Endothelial cell of umbilical vein (primary cell): ENCODE measurements around the gene CHST3. TPM values are rescaled to one million over a fixed set of nuclear protein-coding genes. Genes with fewer than 3 reads are reported as not detected.

Experiments used
- BruUV-seq: library from RNA; stranded (reverse); fragments of 400-500 nt; replicated peaks from 2 replicates; lab custom pipeline; 2021; lab: Mats Ljungman, UMichigan
- CTCF ChIA-PET: fragments of 300-600, 350-600 bp; sonication (Branson Sonifier 250); formaldehyde crosslinking; loops from one replicate; lab custom pipeline; 2021; ENCODE audit warnings: antibody characterized with exemption, inconsistent platforms; lab: Charles Lee
- POLR2A ChIA-PET: fragments of 300-600, 350-600 bp; sonication (Branson Sonifier 250); formaldehyde crosslinking; loops from one replicate; lab custom pipeline; 2021; ENCODE audit warnings: antibody characterized with exemption, inconsistent platforms; lab: Charles Lee
- DNase-seq: peaks from one replicate; pipeline ENCODE4 v3.0.0-alpha.2; 2011; ENCODE audit warnings: low read depth, low spot score
- FAIRE-seq: peaks from 2 replicates; lab custom pipeline; 2011; peaks lifted over from hg19 to GRCh38; lab: Jason Lieb, UNC
- H2AFZ ChIP-seq: 2 replicates; pipeline ENCODE4 v1.6.0; 2012; ENCODE audit warnings: low read depth, low read length, control low read depth, inconsistent platforms
- H3K27ac ChIP-seq: 2 replicates; pipeline ENCODE4 v1.5.1; 2011; ENCODE audit warnings: low read depth, mild to moderate bottlenecking, control low read depth, low read length, moderate library complexity; ENCODE audit not compliant: insufficient read depth
- H3K27me3 ChIP-seq, 2 experiments: 2 replicates each; pipeline versions ENCODE4 v1.6.0 to v1.6.1; 2011; ENCODE audit warnings: low read length in 2 of 2, mixed read lengths in 1 of 2; ENCODE audit not compliant: control insufficient read depth in 2 of 2, insufficient read depth in 2 of 2
- H3K36me3 ChIP-seq, 2 experiments: 2 replicates in 1 of 2; 3 replicates in 1 of 2; pipeline ENCODE4 v1.5.1; 2011; ENCODE audit warnings: low read length in 2 of 2, mild to moderate bottlenecking in 1 of 2, moderate library complexity in 1 of 2; ENCODE audit not compliant: control insufficient read depth in 2 of 2, insufficient read depth in 2 of 2; ENCODE audit errors: extremely low read depth in 1 of 2
- H3K4me1 ChIP-seq: 3 replicates; pipeline ENCODE4 v1.5.1; 2011; ENCODE audit warnings: mild to moderate bottlenecking, low read length; ENCODE audit not compliant: control insufficient read depth, insufficient read depth; ENCODE audit errors: extremely low read depth
- H3K4me2 ChIP-seq: 2 replicates; pipeline ENCODE4 v1.6.1; 2011; ENCODE audit warnings: low read length, control low read depth, mixed read lengths; ENCODE audit not compliant: insufficient read depth
- H3K4me3 ChIP-seq, 3 experiments: fragments of 200-600 bp in 1 of 3; sonication (generic), shearing (Covaris generic) in 1 of 3; replicated peaks in 1 of 3; 2 replicates each; pipeline ENCODE4 v1.5.1; 2011 to 2016; ENCODE audit warnings: control low read depth in 3 of 3, low read length in 3 of 3, mild to moderate bottlenecking in 2 of 3, inconsistent platforms in 1 of 3, low read depth in 1 of 3, moderate library complexity in 1 of 3; ENCODE audit not compliant: insufficient read depth in 1 of 3
- H3K79me2 ChIP-seq: 2 replicates; pipeline ENCODE4 v1.6.0; 2012; ENCODE audit warnings: low read length, inconsistent platforms; ENCODE audit not compliant: control insufficient read depth, insufficient read depth
- H3K9ac ChIP-seq: replicated peaks from 2 replicates; pipeline ENCODE3; 2011; ENCODE audit warnings: low read length, control low read depth; ENCODE audit not compliant: insufficient read depth; ENCODE audit errors: extremely low read depth
- H3K9me1 ChIP-seq: replicated peaks from 3 replicates; pipeline ENCODE4 v1.6.0; 2011; ENCODE audit warnings: mild to moderate bottlenecking, low read length; ENCODE audit not compliant: control insufficient read depth, insufficient read depth; ENCODE audit errors: extremely low read depth
- H3K9me3 ChIP-seq: replicated peaks from 2 replicates; pipeline ENCODE4 v1.5.1; 2012; ENCODE audit warnings: low read length, inconsistent platforms; ENCODE audit not compliant: control insufficient read depth, insufficient read depth
- H4K20me1 ChIP-seq: replicated peaks from 2 replicates; pipeline ENCODE3; 2011; ENCODE audit warnings: mild to moderate bottlenecking, low read length; ENCODE audit not compliant: control insufficient read depth, insufficient read depth; ENCODE audit errors: extremely low read depth
- CTCF ChIP-seq, 2 donors: IDR thresholded peaks; 1 replicate in 1 of 2; 2 replicates in 1 of 2; pipeline ENCODE4 v1.5.1; 2011; ENCODE audit warnings: low read length in 2 of 2, mild to moderate bottlenecking in 2 of 2, moderate library complexity in 2 of 2, control low read depth in 1 of 2, inconsistent platforms in 1 of 2, low read depth in 1 of 2; ENCODE audit not compliant: insufficient read depth in 1 of 2; ENCODE audit errors: extremely low read depth in 1 of 2
- EZH2 ChIP-seq: IDR thresholded peaks from 2 replicates; pipeline ENCODE4 v1.6.1; 2012; ENCODE audit warnings: borderline replicate concordance, low read depth, mild to moderate bottlenecking, moderate library complexity, low read length, inconsistent platforms; ENCODE audit not compliant: severe bottlenecking
- FOS ChIP-seq: IDR thresholded peaks from 2 replicates; pipeline ENCODE4 v1.6.1; 2011; ENCODE audit warnings: mild to moderate bottlenecking, low read length, moderate library complexity, borderline replicate concordance; ENCODE audit not compliant: insufficient read depth
- GATA2 ChIP-seq: IDR thresholded peaks from 2 replicates; pipeline ENCODE4 v1.7.0; 2011; ENCODE audit warnings: low read depth, mild to moderate bottlenecking, moderate library complexity, mixed read lengths, low read length; ENCODE audit not compliant: insufficient read length, insufficient read depth
- JUN ChIP-seq: IDR thresholded peaks from 2 replicates; pipeline ENCODE4 v1.6.1; 2011; ENCODE audit warnings: borderline replicate concordance, low read depth; ENCODE audit not compliant: insufficient read length, insufficient read depth
- MAX ChIP-seq: IDR thresholded peaks from 2 replicates; pipeline ENCODE4 v1.6.1; 2011; ENCODE audit not compliant: insufficient read depth, insufficient read length
- MYC ChIP-seq: IDR thresholded peaks from one replicate; pipeline ENCODE4 v1.6.1; 2011; ENCODE audit warnings: mild to moderate bottlenecking, low read depth, low read length
- POLR2A ChIP-seq: IDR thresholded peaks from 2 replicates; pipeline ENCODE4 v1.6.1; 2012; ENCODE audit warnings: low read depth, mild to moderate bottlenecking, control low read depth, low read length
- POLR2AphosphoS5 ChIP-seq: IDR thresholded peaks from 2 replicates; pipeline ENCODE4 v1.6.1; 2012; ENCODE audit warnings: low read depth, mild to moderate bottlenecking, control low read depth, low read length, moderate library complexity; ENCODE audit not compliant: insufficient read depth
- dilution Hi-C: fragments of 300-500 bp; cut with MboI; formaldehyde crosslinking; loops from one replicate; pipeline ENCODE4 v1.15.0; 2019; ENCODE audit warnings: low sequenced_read_pairs; ENCODE audit not compliant: extremely low pct_ligation_motif_present
- intact Hi-C: fragments of 100-400 bp; cut with micrococcal nuclease; formaldehyde crosslinking; loops from one replicate; pipeline ENCODE4 v1.10.0; 2022
- polyA plus RNA-seq, 4 experiments: library from polyadenylated mRNA; depleted of rRNA in 3 of 4; stranded (reverse) in 3 of 4; unstranded in 1 of 4; fragments of >200 nt; gene quantifications; 2 replicates each; pipeline versions ENCODE4 v1.2.1 to v1.2.3, GENCODE V29; 2011 to 2012; ENCODE audit warnings: missing spikeins in 1 of 4
- total RNA-seq: library from RNA; stranded (reverse); gene quantifications from 2 replicates; pipeline ENCODE4 v1.2.3, GENCODE V29; 2021

Gene CHST3
- total and polyA plus RNA-seq, 2 donors (not counting 3 experiments of a cell fraction or from before 2014, with no cell fraction given) = 5.5 to 11.5 TPM

- intact Hi-C loops = no loop called here
- no peaks in the 10 kb centered on the region for H3K9me3 ChIP-seq
- peak overlapping the region; percentile 18 for H3K4me2 ChIP-seq
- ChIA-PET POLR2A (no interaction called here), CTCF (interaction anchor here (1.1 to 2.5 kb wide), 2 partner anchors 27 to 125 kb away, joined by 3 to 8 read pairs; no protein-coding TSS in a partner anchor)
- H3K9me1 ChIP-seq = no peaks in the 10 kb centered on the region
- no peak overlapping the region for H3K9ac ChIP-seq
- DNase-seq (peak; percentile 70), FAIRE-seq (peak; percentile 81)
- H3K27me3 ChIP-seq = peaks cover 2 to 7% of the 10 kb centered on the region in 2 experiments
- peaks cover 7% of the 10 kb centered on the region for H3K4me1 ChIP-seq
- H4K20me1 ChIP-seq = no peaks in the 10 kb centered on the region
- no peak overlapping the region for H3K27ac ChIP-seq
- no peak for TF ChIP-seq GATA2
- no peak for TF ChIP-seq FOS
- no peak for TF ChIP-seq MAX
- no peak for TF ChIP-seq CTCF (IDR thresholded peaks at IDR 0.05; ENCODE audit: extremely low read depth in 1 of 2, insufficient read depth in 1 of 2, low read depth in 1 of 2, low read length in 2 of 2)
- no peak for TF ChIP-seq JUN
- TF ChIP-seq POLR2A = no peak
- TF ChIP-seq POLR2AphosphoS5 = no peak
- no peak for TF ChIP-seq MYC
- TF ChIP-seq EZH2 = no peak
- BruUV-seq = no TSS peak
- dilution Hi-C loops = no loop called here
- H3K36me3 ChIP-seq = no peaks in the 10 kb centered on the region
- no peak overlapping the region for H3K4me3 ChIP-seq
- peak overlapping the region; percentile 40 for H2AFZ ChIP-seq
- no peaks in the 10 kb centered on the region for H3K79me2 ChIP-seq
Observed at GRCh38 chr10:72020914-72021809, 57.0 kb downstream of the CHST3 start.
